Measurements from ENCODE around the gene ZHX3.

ZHX3 gene

DNA sequence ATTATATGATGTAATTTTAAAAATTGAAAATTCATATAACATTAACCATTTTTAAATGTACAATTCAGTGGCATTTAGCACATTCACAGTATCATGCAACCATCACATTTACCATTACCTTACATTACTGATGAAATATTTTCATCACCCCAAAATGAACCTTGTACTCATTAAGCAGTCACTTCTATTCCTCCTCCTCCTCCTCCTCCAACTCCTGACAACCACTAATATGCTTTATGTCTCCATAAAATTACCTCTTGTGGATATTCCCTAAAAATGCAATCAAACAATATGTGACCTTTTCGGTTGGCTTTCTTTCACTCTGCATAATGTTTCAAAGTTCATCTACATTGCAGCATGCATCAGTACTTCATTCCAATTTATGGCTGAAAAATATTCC lies 45.2 kb downstream of the ZHX3 start:
- no peak for DNase-seq (ENCODE audit: low read depth in 1 of 2, low spot score in 1 of 2)
- Histone ChIP-seq H3K27me3 (ENCODE audit: insufficient read depth, poor library complexity, severe bottlenecking) (no peaks in the 10 kb centered on the region), H3K4me3 (replicated peaks; ENCODE audit: insufficient read depth, low read length) (no peak overlapping the region), H3K27ac (replicated peaks) (no peak overlapping the region)
- TF ChIP-seq POLR2AphosphoS5 (IDR thresholded peaks at IDR 0.05; ENCODE audit: low read depth) = no peak
- TF ChIP-seq, protein P1, sequence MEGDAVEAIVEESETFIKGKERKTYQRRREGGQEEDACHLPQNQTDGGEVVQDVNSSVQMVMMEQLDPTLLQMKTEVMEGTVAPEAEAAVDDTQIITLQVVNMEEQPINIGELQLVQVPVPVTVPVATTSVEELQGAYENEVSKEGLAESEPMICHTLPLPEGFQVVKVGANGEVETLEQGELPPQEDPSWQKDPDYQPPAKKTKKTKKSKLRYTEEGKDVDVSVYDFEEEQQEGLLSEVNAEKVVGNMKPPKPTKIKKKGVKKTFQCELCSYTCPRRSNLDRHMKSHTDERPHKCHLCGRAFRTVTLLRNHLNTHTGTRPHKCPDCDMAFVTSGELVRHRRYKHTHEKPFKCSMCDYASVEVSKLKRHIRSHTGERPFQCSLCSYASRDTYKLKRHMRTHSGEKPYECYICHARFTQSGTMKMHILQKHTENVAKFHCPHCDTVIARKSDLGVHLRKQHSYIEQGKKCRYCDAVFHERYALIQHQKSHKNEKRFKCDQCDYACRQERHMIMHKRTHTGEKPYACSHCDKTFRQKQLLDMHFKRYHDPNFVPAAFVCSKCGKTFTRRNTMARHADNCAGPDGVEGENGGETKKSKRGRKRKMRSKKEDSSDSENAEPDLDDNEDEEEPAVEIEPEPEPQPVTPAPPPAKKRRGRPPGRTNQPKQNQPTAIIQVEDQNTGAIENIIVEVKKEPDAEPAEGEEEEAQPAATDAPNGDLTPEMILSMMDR (IDR thresholded peaks at IDR 0.05; ENCODE audit: insufficient read depth, low read length) = no peak
- TF ChIP-seq, protein P2, sequence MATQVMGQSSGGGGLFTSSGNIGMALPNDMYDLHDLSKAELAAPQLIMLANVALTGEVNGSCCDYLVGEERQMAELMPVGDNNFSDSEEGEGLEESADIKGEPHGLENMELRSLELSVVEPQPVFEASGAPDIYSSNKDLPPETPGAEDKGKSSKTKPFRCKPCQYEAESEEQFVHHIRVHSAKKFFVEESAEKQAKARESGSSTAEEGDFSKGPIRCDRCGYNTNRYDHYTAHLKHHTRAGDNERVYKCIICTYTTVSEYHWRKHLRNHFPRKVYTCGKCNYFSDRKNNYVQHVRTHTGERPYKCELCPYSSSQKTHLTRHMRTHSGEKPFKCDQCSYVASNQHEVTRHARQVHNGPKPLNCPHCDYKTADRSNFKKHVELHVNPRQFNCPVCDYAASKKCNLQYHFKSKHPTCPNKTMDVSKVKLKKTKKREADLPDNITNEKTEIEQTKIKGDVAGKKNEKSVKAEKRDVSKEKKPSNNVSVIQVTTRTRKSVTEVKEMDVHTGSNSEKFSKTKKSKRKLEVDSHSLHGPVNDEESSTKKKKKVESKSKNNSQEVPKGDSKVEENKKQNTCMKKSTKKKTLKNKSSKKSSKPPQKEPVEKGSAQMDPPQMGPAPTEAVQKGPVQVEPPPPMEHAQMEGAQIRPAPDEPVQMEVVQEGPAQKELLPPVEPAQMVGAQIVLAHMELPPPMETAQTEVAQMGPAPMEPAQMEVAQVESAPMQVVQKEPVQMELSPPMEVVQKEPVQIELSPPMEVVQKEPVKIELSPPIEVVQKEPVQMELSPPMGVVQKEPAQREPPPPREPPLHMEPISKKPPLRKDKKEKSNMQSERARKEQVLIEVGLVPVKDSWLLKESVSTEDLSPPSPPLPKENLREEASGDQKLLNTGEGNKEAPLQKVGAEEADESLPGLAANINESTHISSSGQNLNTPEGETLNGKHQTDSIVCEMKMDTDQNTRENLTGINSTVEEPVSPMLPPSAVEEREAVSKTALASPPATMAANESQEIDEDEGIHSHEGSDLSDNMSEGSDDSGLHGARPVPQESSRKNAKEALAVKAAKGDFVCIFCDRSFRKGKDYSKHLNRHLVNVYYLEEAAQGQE (IDR thresholded peaks at IDR 0.05; ENCODE audit: insufficient replicate concordance, low read depth) = no peak

DNA sequence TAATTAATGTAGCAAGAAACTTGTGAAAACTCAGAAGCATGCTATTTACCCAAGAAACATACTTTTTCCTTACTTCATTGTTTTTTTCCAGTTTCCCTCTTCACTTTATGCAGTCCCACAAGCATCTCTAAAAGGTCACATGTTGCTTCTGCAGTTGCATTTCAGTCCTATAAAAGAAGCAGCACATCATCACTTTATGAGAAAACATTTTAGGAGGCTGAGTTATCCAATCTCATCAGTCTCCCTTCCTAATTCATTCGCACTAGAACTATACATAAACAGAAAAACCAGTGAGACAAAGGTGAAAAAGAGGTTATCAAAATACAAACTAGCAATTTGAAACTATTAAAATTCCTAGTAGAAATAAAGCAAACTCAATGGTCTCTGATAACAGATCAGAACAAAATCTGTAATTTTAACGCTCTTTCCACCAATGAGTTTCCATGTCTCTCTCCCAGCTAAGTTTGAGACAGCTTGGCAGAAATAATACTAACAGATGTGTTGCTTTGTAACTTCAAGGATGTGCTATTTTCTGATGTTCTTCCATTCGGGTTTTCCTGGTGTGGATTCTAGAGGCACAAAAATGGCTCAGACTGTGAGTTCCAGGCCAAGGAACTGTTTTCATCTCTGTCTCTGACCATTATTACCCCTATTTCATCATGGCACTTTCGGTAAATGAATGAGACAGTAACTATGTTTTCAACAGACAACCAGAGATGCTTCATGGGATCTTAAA lies 48.4 kb downstream of the ZHX3 start:
- H3K27me3 ChIP-seq (ENCODE audit: insufficient read depth, poor library complexity, severe bottlenecking) = no peaks in the 10 kb centered on the region
- DNase-seq (ENCODE audit: low read depth in 1 of 2, low spot score in 1 of 2) = no peak
- no peak overlapping the region for H3K27ac ChIP-seq (replicated peaks)
- H3K4me3 ChIP-seq (replicated peaks; ENCODE audit: insufficient read depth, low read length) = no peak overlapping the region
- TF ChIP-seq SPI1 (IDR thresholded peaks at IDR 0.05; ENCODE audit: borderline replicate concordance, low read depth) (no peak), GABPA (IDR thresholded peaks at IDR 0.05; ENCODE audit: low read depth) (no peak), POLR2AphosphoS5 (IDR thresholded peaks at IDR 0.05; ENCODE audit: low read depth) (no peak)
- TF ChIP-seq, protein P2 (IDR thresholded peaks at IDR 0.05; ENCODE audit: insufficient replicate concordance, low read depth) = no peak
- TF ChIP-seq, protein P1 (IDR thresholded peaks at IDR 0.05; ENCODE audit: insufficient read depth, low read length) = no peak

DNA sequence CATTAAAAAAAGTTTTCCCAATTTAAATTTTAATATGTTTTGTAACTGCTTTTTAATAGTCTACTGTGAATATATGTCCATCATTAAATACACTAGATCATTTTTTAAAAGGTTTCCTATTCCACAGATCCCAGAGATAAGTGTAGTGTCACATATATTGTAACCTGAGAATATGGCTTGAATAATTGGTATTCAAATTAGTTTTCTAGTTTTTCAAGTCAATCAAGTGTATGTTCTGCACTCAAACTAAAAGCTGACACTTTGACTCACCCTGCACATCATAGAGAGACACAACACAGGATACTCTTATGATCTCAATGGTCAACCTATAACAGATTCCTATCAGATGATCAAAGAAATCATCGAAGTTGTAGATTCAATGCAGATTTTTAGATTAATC lies 49.1 kb downstream of the ZHX3 start:
- no peak for DNase-seq (ENCODE audit: low read depth in 1 of 2, low spot score in 1 of 2)
- no peaks in the 10 kb centered on the region for H3K27me3 ChIP-seq (ENCODE audit: insufficient read depth, poor library complexity, severe bottlenecking)
- TF ChIP-seq, protein P2 (IDR thresholded peaks at IDR 0.05; ENCODE audit: insufficient replicate concordance, low read depth) = no peak
- TF ChIP-seq, protein P1 (IDR thresholded peaks at IDR 0.05; ENCODE audit: insufficient read depth, low read length) = no peak
- no peak for TF ChIP-seq GABPA (IDR thresholded peaks at IDR 0.05; ENCODE audit: low read depth)
- TF ChIP-seq SPI1 (IDR thresholded peaks at IDR 0.05; ENCODE audit: borderline replicate concordance, low read depth) = no peak
- no peak for TF ChIP-seq POLR2AphosphoS5 (IDR thresholded peaks at IDR 0.05; ENCODE audit: low read depth)
- no peak overlapping the region for H3K4me3 ChIP-seq (replicated peaks; ENCODE audit: insufficient read depth, low read length)
- no peak overlapping the region for H3K27ac ChIP-seq (replicated peaks)
